Right lobe of liver (tissue), 4 donors: ENCODE data around the gene LCN10.

Experiments
- CTCF ChIP-seq, 4 donors: fragments of 200-600 bp in 3 of 4; fragments of 450-650 bp in 1 of 4; IDR thresholded peaks; one replicate each; pipeline versions ENCODE4 v1.5.1 to v1.8.0; 2016 to 2022; ENCODE audit warnings: antibody characterized with exemption in 4 of 4, mild to moderate bottlenecking in 2 of 4
- POLR2A ChIP-seq: fragments of 450-650 bp; IDR thresholded peaks from one replicate; pipeline ENCODE4 v1.6.1; 2017; ENCODE audit warnings: antibody characterized with exemption, mild to moderate bottlenecking
- donor health status: DM: no; HTN: no; CAD: no.
- donor health status: DM: no; HTN: no; CAD: no.
- donor health status: DM: no; HTN: yes; CAD: no.

DNA sequence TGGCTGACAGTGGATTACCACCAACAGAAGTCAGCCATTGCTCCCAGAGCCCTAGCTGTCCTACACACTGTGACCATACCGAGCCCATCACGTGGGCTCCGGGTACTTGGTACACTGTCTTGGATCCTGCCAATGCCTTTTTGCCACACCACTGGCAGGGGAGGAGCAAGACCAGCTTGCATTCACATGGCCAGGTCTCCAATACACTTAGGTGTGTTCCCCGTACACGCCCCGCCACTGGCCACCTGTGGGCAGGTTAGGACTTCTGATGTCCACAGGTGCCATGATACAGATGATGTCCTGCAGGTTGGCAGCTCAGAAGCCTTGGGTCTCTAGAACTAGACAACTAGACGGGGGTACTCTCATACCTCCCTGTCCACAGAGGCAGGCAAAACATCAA is 35.7 kb downstream of the LCN10 start:
- no peak for TF ChIP-seq POLR2A
- no peak for TF ChIP-seq CTCF (IDR thresholded peaks at IDR 0.05)
